ENCODE results near the gene AIF1.

AIF1 gene

GRCh38 chr6:31664790-31665500, 49.9 kb downstream of the AIF1 start, which contains the start of gene GPANK1:
Gene GPANK1, minus strand, starts transcription at chr6:31664997. Its CDS starts 519 bp downstream, at chr6:31664478.
- DNase-seq, result peak; percentile 87

GRCh38 chr6:31665501-31666336, 50.7 kb downstream of the AIF1 start, which contains the start of gene CSNK2B:
Gene CSNK2B, plus strand, starts transcription at chr6:31666080. Its CDS starts 752 bp downstream, at chr6:31666832.
- DNase-seq, result peak; percentile 99

- DNase-seq, result no peak
Observed at GRCh38 chr6:31666337-31666965, 51.4 kb downstream of the AIF1 start.

Measured in effector CD4-positive, alpha-beta T cell (primary cell).